ENCODE results near the gene MRPL37. TPM values are rescaled to one million over a fixed set of nuclear protein-coding genes. Genes with fewer than 3 reads are reported as not detected.
"Not testable (repeated sequence)": the region's sequence is repeated elsewhere in the genome, so short reads cannot be mapped to it uniquely, and the experiment has no call there.

Gene MRPL37
- total and polyA plus RNA-seq, 2 donors (not counting 1 experiment from before 2014, with no cell fraction given) = 9.6 to 37.0 TPM

- no peak overlapping the region for H3K27ac ChIP-seq (ENCODE audit: low read length in 2 of 2)
- H3K27me3 ChIP-seq (replicated peaks in 1 of 4; ENCODE audit: control extremely low read depth in 1 of 4, control insufficient read depth in 3 of 4, insufficient read depth in 4 of 4, low read length in 3 of 4) = no peaks in the 10 kb centered on the region
- no peaks in the 10 kb centered on the region for H3K9me3 ChIP-seq (ENCODE audit: control extremely low read depth in 1 of 3, control insufficient read depth in 2 of 3, insufficient read depth in 1 of 3, low read length in 2 of 3)
- H3K4me1 ChIP-seq (ENCODE audit: control insufficient read depth in 2 of 2, insufficient read depth in 2 of 2, low read length in 2 of 2) = no peaks in the 10 kb centered on the region
- Mint-ChIP-seq H3K4me1 (peaks cover 2% of the 10 kb centered on the region), H3K9me3 (ENCODE audit: insufficient read depth) (no peaks in the 10 kb centered on the region), H3K27me3 (no peaks in the 10 kb centered on the region), H3K4me3 (no peak overlapping the region), H3K27ac (no peak overlapping the region)
- H3K4me3 ChIP-seq (ENCODE audit: control extremely low read depth in 1 of 5, extremely low read depth in 1 of 5, insufficient read depth in 1 of 5, low read depth in 2 of 5, low read length in 4 of 5) = no peak overlapping the region
- no peak overlapping the region for H3K4me2 ChIP-seq (replicated peaks; ENCODE audit: low read depth, low read length, poor library complexity, severe bottlenecking)
- ChIA-PET POLR2A (no interaction called here), CTCF (no interaction called here)
- DNase-seq (no peak), ATAC-seq (ENCODE audit: low read depth) (no peak)
- no peak overlapping the region for H2AFZ ChIP-seq (ENCODE audit: insufficient read depth, low read depth, low read length, poor library complexity, severe bottlenecking)
- no peaks in the 10 kb centered on the region for H4K20me1 ChIP-seq (ENCODE audit: control insufficient read depth, insufficient read depth, low read length, poor library complexity, severe bottlenecking)
- no peak overlapping the region for H3K9ac ChIP-seq (ENCODE audit: low read length)
- H3K36me3 ChIP-seq (replicated peaks in 1 of 2; ENCODE audit: control extremely low read depth in 1 of 2, control insufficient read depth in 1 of 2, extremely low read depth in 1 of 2, insufficient read depth in 2 of 2, low read length in 1 of 2) = no peaks in the 10 kb centered on the region
- H3K79me2 ChIP-seq (ENCODE audit: control insufficient read depth, insufficient read depth, low read length) = no peaks in the 10 kb centered on the region
- no peak for TF ChIP-seq EZH2 (IDR thresholded peaks at IDR 0.05; ENCODE audit: borderline replicate concordance, insufficient read depth, low read depth, low read length, poor library complexity, severe bottlenecking)
- no peak for TF ChIP-seq CTCF (IDR thresholded peaks at IDR 0.05)
- WGBS (ENCODE audit: insufficient coverage) = 82% methylated on average over 10 of the region's 11 CpGs
- intact Hi-C loops (cut with micrococcal nuclease) = no loop called here
Measured at GRCh38 chr1:54229281-54229891, 29.4 kb downstream of the MRPL37 start.

- Histone ChIP-seq H3K4me3 (ENCODE audit: control extremely low read depth in 1 of 5, extremely low read depth in 1 of 5, insufficient read depth in 1 of 5, low read depth in 2 of 5, low read length in 4 of 5) (no peak overlapping the region), H3K9ac (ENCODE audit: low read length) (no peak overlapping the region), H4K20me1 (ENCODE audit: control insufficient read depth, insufficient read depth, low read length, poor library complexity, severe bottlenecking) (no peaks in the 10 kb centered on the region), H3K4me1 (ENCODE audit: control insufficient read depth in 2 of 2, insufficient read depth in 2 of 2, low read length in 2 of 2) (no peaks in the 10 kb centered on the region), H3K9me3 (ENCODE audit: control extremely low read depth in 1 of 3, control insufficient read depth in 2 of 3, insufficient read depth in 1 of 3, low read length in 2 of 3) (no peaks in the 10 kb centered on the region), H3K27ac (ENCODE audit: low read length in 2 of 2) (no peak overlapping the region), H3K4me2 (replicated peaks; ENCODE audit: low read depth, low read length, poor library complexity, severe bottlenecking) (no peak overlapping the region), H3K27me3 (replicated peaks in 1 of 4; ENCODE audit: control extremely low read depth in 1 of 4, control insufficient read depth in 3 of 4, insufficient read depth in 4 of 4, low read length in 3 of 4) (no peaks in the 10 kb centered on the region), H2AFZ (ENCODE audit: insufficient read depth, low read depth, low read length, poor library complexity, severe bottlenecking) (no peak overlapping the region), H3K36me3 (replicated peaks in 1 of 2; ENCODE audit: control extremely low read depth in 1 of 2, control insufficient read depth in 1 of 2, extremely low read depth in 1 of 2, insufficient read depth in 2 of 2, low read length in 1 of 2) (no peaks in the 10 kb centered on the region), H3K79me2 (ENCODE audit: control insufficient read depth, insufficient read depth, low read length) (no peaks in the 10 kb centered on the region)
- Mint-ChIP-seq H3K27me3 (no peaks in the 10 kb centered on the region), H3K9me3 (ENCODE audit: insufficient read depth) (no peaks in the 10 kb centered on the region), H3K4me3 (no peak overlapping the region), H3K27ac (no peak overlapping the region), H3K4me1 (peaks cover 2% of the 10 kb centered on the region)
- intact Hi-C loops (cut with micrococcal nuclease) = no loop called here
- WGBS (ENCODE audit: insufficient coverage) = 82% methylated on average over 5 of the region's 15 CpGs
- no peak for TF ChIP-seq CTCF (IDR thresholded peaks at IDR 0.05)
- TF ChIP-seq EZH2 (IDR thresholded peaks at IDR 0.05; ENCODE audit: borderline replicate concordance, insufficient read depth, low read depth, low read length, poor library complexity, severe bottlenecking) = no peak
- ChIA-PET CTCF (no interaction called here), POLR2A (no interaction called here)
- ATAC-seq (ENCODE audit: low read depth) (no peak), DNase-seq (no peak)
Measured at GRCh38 chr1:54230507-54231339, 30.8 kb downstream of the MRPL37 start.

- H3K9ac ChIP-seq (ENCODE audit: low read length); H3K27me3 Mint-ChIP-seq; ATAC-seq (ENCODE audit: low read depth); POLR2A ChIA-PET; H4K20me1 ChIP-seq (ENCODE audit: control insufficient read depth, insufficient read depth, low read length, poor library complexity, severe bottlenecking); intact Hi-C loops (cut with micrococcal nuclease); H3K27ac Mint-ChIP-seq; H3K79me2 ChIP-seq (ENCODE audit: control insufficient read depth, insufficient read depth, low read length); H3K4me1 Mint-ChIP-seq; H3K9me3 Mint-ChIP-seq (ENCODE audit: insufficient read depth); H3K36me3 ChIP-seq (replicated peaks in 1 of 2; ENCODE audit: control extremely low read depth in 1 of 2, control insufficient read depth in 1 of 2, extremely low read depth in 1 of 2, insufficient read depth in 2 of 2, low read length in 1 of 2); H2AFZ ChIP-seq (ENCODE audit: insufficient read depth, low read depth, low read length, poor library complexity, severe bottlenecking); H3K4me2 ChIP-seq (replicated peaks; ENCODE audit: low read depth, low read length, poor library complexity, severe bottlenecking); H3K27me3 ChIP-seq (replicated peaks in 1 of 4; ENCODE audit: control extremely low read depth in 1 of 4, control insufficient read depth in 3 of 4, insufficient read depth in 4 of 4, low read length in 3 of 4); DNase-seq; H3K4me3 ChIP-seq (ENCODE audit: control extremely low read depth in 1 of 5, extremely low read depth in 1 of 5, insufficient read depth in 1 of 5, low read depth in 2 of 5, low read length in 4 of 5); H3K9me3 ChIP-seq (ENCODE audit: control extremely low read depth in 1 of 3, control insufficient read depth in 2 of 3, insufficient read depth in 1 of 3, low read length in 2 of 3); H3K4me1 ChIP-seq (ENCODE audit: control insufficient read depth in 2 of 2, insufficient read depth in 2 of 2, low read length in 2 of 2); H3K27ac ChIP-seq (ENCODE audit: low read length in 2 of 2); H3K4me3 Mint-ChIP-seq; CTCF ChIA-PET: not testable (repeated sequence)
- WGBS (ENCODE audit: insufficient coverage) = 100% methylated on average over 6 of the region's 33 CpGs
Measured at GRCh38 chr1:54233196-54233595, 33.2 kb downstream of the MRPL37 start.
